HepG2 (cell line): ENCODE data around the gene RAB23. TPM values are rescaled to one million over a fixed set of nuclear protein-coding genes. Genes with fewer than 3 reads are reported as not detected.

Experiments used
- ATAC-seq: fragments of 200-7000 bp; cut with Tn5 transposase; 3 replicates; pipeline ENCODE4 v1.9.1; 2020; ENCODE audit warnings: mild to moderate bottlenecking, moderate library complexity
- Bru-seq: library from RNA; stranded (reverse); fragments of 400-500 nt; gene quantifications from one replicate; lab custom pipeline; 2021; lab: Mats Ljungman, UMichigan
- BruChase-seq, 2 experiments: library from RNA; stranded (reverse); fragments of 400-500 nt; gene quantifications; one replicate each; lab custom pipeline; 2021; lab: Mats Ljungman, UMichigan
- BruUV-seq: library from RNA; stranded (reverse); fragments of 400-500 nt; replicated peaks from 2 replicates; lab custom pipeline; 2021; lab: Mats Ljungman, UMichigan
- CTCF ChIA-PET: fragments of 300-600 bp; formaldehyde crosslinking; extraction: SDS; loops from one replicate; lab custom pipeline; 2021; ENCODE audit warnings: low total read pairs, inconsistent platforms, low intra/inter-chr PET ratio; lab: Yijun Ruan, JAX
- POLR2A ChIA-PET: fragments of 350-600 bp; sonication (Branson Sonifier 250); formaldehyde crosslinking; loops from one replicate; lab custom pipeline; 2020; ENCODE audit warnings: antibody characterized with exemption, inconsistent platforms; lab: Yijun Ruan, JAX
- DNase-seq: peaks from one replicate; pipeline ENCODE4 v3.0.0-alpha.2; 2015; ENCODE audit warnings: low spot score
- FAIRE-seq: peaks from 3 replicates; lab custom pipeline; 2011; peaks lifted over from hg19 to GRCh38; lab: Jason Lieb, UNC
- H2AFZ ChIP-seq: one replicate; pipeline ENCODE4 v1.6.1; 2011; ENCODE audit warnings: low read length, inconsistent platforms
- H3K27ac ChIP-seq: fragments of 300-600 bp; 3 replicates; pipeline ENCODE4 v1.8.0; 2011; ENCODE audit warnings: mixed run types, mild to moderate bottlenecking, mixed read lengths, low read length, inconsistent platforms; ENCODE audit not compliant: insufficient read depth; ENCODE audit errors: extremely low read length
- H3K27me3 ChIP-seq, 2 experiments: fragments of 200-600 bp in 1 of 2; 2 replicates in 1 of 2; 3 replicates in 1 of 2; pipeline versions ENCODE4 v1.6.0 to v1.8.0; 2011; ENCODE audit warnings: low read length in 2 of 2, mild to moderate bottlenecking in 2 of 2, moderate library complexity in 2 of 2, inconsistent platforms in 1 of 2; ENCODE audit not compliant: insufficient read depth in 2 of 2, control insufficient read depth in 1 of 2
- H3K36me3 ChIP-seq, 2 experiments: fragments of 200-600 bp in 1 of 2; replicated peaks in 1 of 2; 2 replicates in 1 of 2; 3 replicates in 1 of 2; pipeline versions ENCODE4 v1.5.1 to v1.8.0; 2011; ENCODE audit warnings: low read length in 2 of 2, inconsistent platforms in 1 of 2; ENCODE audit not compliant: insufficient read depth in 2 of 2, control insufficient read depth in 1 of 2
- H3K4me1 ChIP-seq: 2 replicates; pipeline ENCODE4 v1.5.1; 2012; ENCODE audit warnings: low read length, inconsistent platforms; ENCODE audit not compliant: insufficient read depth
- H3K4me2 ChIP-seq: 2 replicates; pipeline ENCODE4 v1.6.0; 2011; ENCODE audit warnings: low read depth, low read length, inconsistent platforms
- H3K4me3 ChIP-seq, 3 experiments: fragments of 200-600 bp in 1 of 3; sonication (generic), shearing (Covaris generic) in 1 of 3; replicated peaks in 1 of 3; 2 replicates each; pipeline ENCODE4 v1.5.1; 2011 to 2016; ENCODE audit warnings: low read length in 3 of 3, inconsistent platforms in 2 of 3, low read depth in 2 of 3, mild to moderate bottlenecking in 2 of 3, control low read depth in 1 of 3, mixed read lengths in 1 of 3; ENCODE audit not compliant: insufficient read depth in 1 of 3
- H3K79me2 ChIP-seq: one replicate; pipeline ENCODE4 v1.6.1; 2011; ENCODE audit warnings: low read length, inconsistent platforms; ENCODE audit not compliant: insufficient read depth
- H3K9ac ChIP-seq: 2 replicates; pipeline ENCODE4 v1.6.0; 2011; ENCODE audit warnings: mild to moderate bottlenecking, low read depth, low read length, inconsistent platforms; ENCODE audit not compliant: insufficient read depth
- H3K9me3 ChIP-seq: 2 replicates; pipeline ENCODE4 v1.5.1; 2012; ENCODE audit warnings: mild to moderate bottlenecking, low read length
- H4K20me1 ChIP-seq: 2 replicates; pipeline ENCODE4 v1.6.0; 2011; ENCODE audit warnings: inconsistent platforms, mild to moderate bottlenecking, low read length, moderate library complexity; ENCODE audit not compliant: insufficient read depth
- CBX2 ChIP-seq, 2 experiments: fragments of 200-600 bp in 1 of 2; sonication (generic); formaldehyde crosslinking in 1 of 2; IDR thresholded peaks; 2 replicates each; pipeline versions ENCODE4 v1.7.0 to v1.8.1; 2018 to 2022; ENCODE audit warnings: low read depth in 2 of 2, low read length in 1 of 2, mild to moderate bottlenecking in 1 of 2, missing genetic modification reagents in 1 of 2
- CEBPZ ChIP-seq: IDR thresholded peaks from 2 replicates; pipeline ENCODE4 v1.6.1; 2012; ENCODE audit warnings: low read length, improper control_type of control experiment
- MXD1 ChIP-seq: sonication (generic); formaldehyde crosslinking; IDR thresholded peaks from 2 replicates; pipeline ENCODE4 v1.4.0; 2020; ENCODE audit warnings: mild to moderate bottlenecking, missing genetic modification reagents
- RFXANK ChIP-seq: IDR thresholded peaks from 2 replicates; pipeline ENCODE4 v1.6.1; 2016
- ZNF230 ChIP-seq: sonication (generic); formaldehyde crosslinking; IDR thresholded peaks from 2 replicates; pipeline ENCODE4 v1.4.0; 2020; ENCODE audit warnings: mild to moderate bottlenecking, missing genetic modification reagents
- ZNF746 ChIP-seq: sonication (generic); formaldehyde crosslinking; IDR thresholded peaks from 2 replicates; pipeline ENCODE4 v1.8.0; 2022; ENCODE audit warnings: mild to moderate bottlenecking, missing genetic modification reagents
- ZNF781 ChIP-seq: sonication (generic); formaldehyde crosslinking; IDR thresholded peaks from 2 replicates; pipeline ENCODE4 v1.5.1; 2020; ENCODE audit warnings: borderline replicate concordance, mild to moderate bottlenecking, missing genetic modification reagents; ENCODE audit errors: not compliant biosample characterization
- WGBS: methylation state at CpG from one replicate; pipeline ENCODE4 v1.1.6; 2017; ENCODE audit warnings: low lambda C conversion rate; 5-methylcytosine and 5-hydroxymethylcytosine counted together
- in situ Hi-C: cut with HindIII; loops from 2 replicates; pipeline ENCODE4 v1.10.0; 2017; ENCODE audit warnings: low pct_unique_long_range_greater_than_20kb; ENCODE audit not compliant: extremely low pct_ligation_motif_present
- intact Hi-C: fragments of 100-400 bp; cut with micrococcal nuclease; formaldehyde crosslinking; loops from one replicate; pipeline ENCODE4 v1.10.0; 2022; ENCODE audit not compliant: unreplicated experiment
- long read RNA-seq, 2 experiments: library from RNA in 1 of 2; library from polyadenylated mRNA in 1 of 2; stranded (forward) in 1 of 2; unstranded in 1 of 2; transcript quantifications; one replicate each; pipeline ENCODE4 v2.0.0, GENCODE V29; 2019 to 2022
- polyA minus RNA-seq, 3 experiments: library from RNA; depleted of rRNA, polyadenylated mRNA; stranded (reverse); fragments of >200 nt; gene quantifications; 2 replicates each; pipeline ENCODE4 v1.2.3, GENCODE V29; 2011; ENCODE audit warnings: low replicate concordance in 1 of 3
- polyA plus RNA-seq, 8 experiments: library from polyadenylated mRNA; depleted of rRNA in 3 of 8; stranded (reverse) in 7 of 8; unstranded in 1 of 8; fragments of >200 nt; fragmentation: Illumina TruSeq in 4 of 8; extraction: Trizol in 4 of 8; gene quantifications; 2 replicates each; pipeline versions ENCODE4 v1.2.1 to v1.2.3, GENCODE V29; 2011 to 2016; ENCODE audit warnings: low read depth in 4 of 8, missing spikeins in 1 of 8, mixed read lengths in 1 of 8; ENCODE audit not compliant: insufficient read depth in 1 of 8
- total RNA-seq, 5 experiments: library from RNA; depleted of rRNA; stranded (reverse); fragments of >200 nt; fragmentation: Illumina TruSeq; extraction: Trizol; gene quantifications; 2 replicates each; pipeline ENCODE4 v1.2.3, GENCODE V29; 2016; ENCODE audit warnings: low read depth in 1 of 5
- TF ChIP-seq, protein P1 (sequence below): IDR thresholded peaks from 2 replicates; pipeline ENCODE4 v1.6.1; 2016; ENCODE audit warnings: low read depth, control low read depth
- TF ChIP-seq, protein P2 (sequence below): sonication (generic); formaldehyde crosslinking; IDR thresholded peaks from 2 replicates; pipeline ENCODE4 v1.8.1; 2023; ENCODE audit warnings: mild to moderate bottlenecking, moderate library complexity, missing genetic modification reagents

The RAB23 gene
- total RNA-seq (2016; rRNA removed; fragmentation: Illumina TruSeq; extraction: Trizol) (16.4 and 24.2 TPM in 2 replicates), polyA plus RNA-seq (2011; rRNA removed) (4.3 and 5.5 TPM in 2 replicates), polyA minus RNA-seq (2011; rRNA and poly(A)+ RNA removed; ENCODE audit: low replicate concordance) (2.0 and 3.9 TPM in 2 replicates), Bru-seq, nascent RNA (percentile 54 among the genes with signal in this experiment), BruChase-seq, experiment 1, labeled RNA remaining after a 6-hour chase (percentile 55 among the genes with signal in this experiment), BruChase-seq, experiment 2, labeled RNA remaining after a 2-hour chase (percentile 62 among the genes with signal in this experiment)
- 11.4 and 11.7 TPM in 2 replicates for total RNA-seq (2016; cell fraction: cytosol; rRNA removed; fragmentation: Illumina TruSeq; extraction: Trizol; ENCODE audit: low read depth)
- total RNA-seq (2016; cell fraction: insoluble cytoplasmic fraction; rRNA removed; fragmentation: Illumina TruSeq; extraction: Trizol), result 16.0 and 22.3 TPM in 2 replicates
- 13.3 and 13.6 TPM in 2 replicates for total RNA-seq (2016; cell fraction: membrane; rRNA removed; fragmentation: Illumina TruSeq; extraction: Trizol)
- 11.2 and 11.3 TPM in 2 replicates for total RNA-seq (2016; cell fraction: nucleus; rRNA removed; fragmentation: Illumina TruSeq; extraction: Trizol)
- polyA plus RNA-seq (2011; cell fraction: cytosol; rRNA removed), result 1.2 and 2.8 TPM in 2 replicates
- 1.2 and 1.7 TPM in 2 replicates for polyA plus RNA-seq (2011; cell fraction: nucleus; rRNA removed)
- polyA plus RNA-seq (2012), result 5.7 and 7.3 TPM in 2 replicates
- polyA plus RNA-seq (2016; cell fraction: cytosol; fragmentation: Illumina TruSeq; extraction: Trizol; ENCODE audit: low read depth), result 1.5 and 1.9 TPM in 2 replicates
- polyA plus RNA-seq (2016; cell fraction: insoluble cytoplasmic fraction; fragmentation: Illumina TruSeq; extraction: Trizol; ENCODE audit: low read depth), result 21.0 and 23.0 TPM in 2 replicates
- 6.9 and 8.1 TPM in 2 replicates for polyA plus RNA-seq (2016; cell fraction: membrane; fragmentation: Illumina TruSeq; extraction: Trizol; ENCODE audit: low read depth)
- 10.4 and 11.4 TPM in 2 replicates for polyA plus RNA-seq (2016; cell fraction: nucleus; fragmentation: Illumina TruSeq; extraction: Trizol; ENCODE audit: insufficient read depth, low read depth)
- polyA minus RNA-seq (2011; cell fraction: cytosol; rRNA and poly(A)+ RNA removed), result 3.8 and 3.9 TPM in 2 replicates
- 6.2 and 9.2 TPM in 2 replicates for polyA minus RNA-seq (2011; cell fraction: nucleus; rRNA and poly(A)+ RNA removed)
- long read RNA-seq, experiment 1, full-length matches to known transcripts, result 4 of 9 reads
- long read RNA-seq, experiment 1, partial matches to known transcripts, result 1 of 9 reads
- long read RNA-seq, experiment 1, other reads (novel, unspliced or antisense), result 4 of 9 reads
- long read RNA-seq, experiment 2, full-length matches to known transcripts, result 2 of 12 reads
- long read RNA-seq, experiment 2, partial matches to known transcripts, result 0 of 12 reads
- long read RNA-seq, experiment 2, other reads (novel, unspliced or antisense), result 10 of 12 reads

GRCh38 chr6:57221936-57222742 is at the start of gene RAB23:
Gene RAB23, minus strand, starts transcription at chr6:57222307. Its CDS starts 11,927 bp downstream, at chr6:57210380.
- peak; percentile 92 for ATAC-seq
- Histone ChIP-seq H3K4me1 (peaks cover 31% of the 10 kb centered on the region), H3K4me3 (peak within 1 kb of the TSS; percentile 88 to 95 (median 93)), H3K27me3 (no peaks in the 10 kb centered on the region; a peak in 1 of 5 replicates), H2AFZ (peak within 1 kb of the TSS; percentile 100), H3K27ac (peak within 1 kb of the TSS; percentile 77), H4K20me1 (no peaks in the 10 kb centered on the region), H3K79me2 (peaks cover 42% of the 10 kb centered on the region), H3K36me3 (no peaks in the 10 kb centered on the region), H3K9ac (peak within 1 kb of the TSS; percentile 78), H3K9me3 (no peaks in the 10 kb centered on the region), H3K4me2 (peak within 1 kb of the TSS; percentile 92)
- WGBS, result 1% methylated on average over 21 of the region's 69 CpGs
- peak; percentile 30 for FAIRE-seq
- peak; percentile 75 for DNase-seq
- intact Hi-C loops, result loop anchor here (2.0 to 5.0 kb wide), 3 partner anchors 50 to 125 kb away; partner anchors contain the start of genes BAG2 and PRIM2
- ChIA-PET CTCF (no interaction called here), POLR2A (interaction anchor here (1.4 to 1.9 kb wide), 2 partner anchors 50 to 69 kb away, joined by 3 to 13 read pairs; partner anchors contain the start of gene BAG2)
- in situ Hi-C loops, result no loop called here
- no TSS peak for BruUV-seq
- TF ChIP-seq ZNF746 (CRISPR knock-in tag) (no peak), MXD1 (0 out of 2 replicates have a peak, but pooled peaks have one; percentile 37), ZNF230 (CRISPR knock-in tag) (no peak), ZNF781 (CRISPR knock-in tag) (no peak), RFXANK (CRISPR knock-in tag) (no peak), CEBPZ (no peak), CBX2 (IDR thresholded peaks at IDR 0.05; ENCODE audit: low read depth, low read length) (no peak; the same call in 1 of the 2 replicates), CBX2 (CRISPR knock-in tag; IDR thresholded peaks at IDR 0.05; ENCODE audit: low read depth) (no peak)
- TF ChIP-seq, protein P1, sequence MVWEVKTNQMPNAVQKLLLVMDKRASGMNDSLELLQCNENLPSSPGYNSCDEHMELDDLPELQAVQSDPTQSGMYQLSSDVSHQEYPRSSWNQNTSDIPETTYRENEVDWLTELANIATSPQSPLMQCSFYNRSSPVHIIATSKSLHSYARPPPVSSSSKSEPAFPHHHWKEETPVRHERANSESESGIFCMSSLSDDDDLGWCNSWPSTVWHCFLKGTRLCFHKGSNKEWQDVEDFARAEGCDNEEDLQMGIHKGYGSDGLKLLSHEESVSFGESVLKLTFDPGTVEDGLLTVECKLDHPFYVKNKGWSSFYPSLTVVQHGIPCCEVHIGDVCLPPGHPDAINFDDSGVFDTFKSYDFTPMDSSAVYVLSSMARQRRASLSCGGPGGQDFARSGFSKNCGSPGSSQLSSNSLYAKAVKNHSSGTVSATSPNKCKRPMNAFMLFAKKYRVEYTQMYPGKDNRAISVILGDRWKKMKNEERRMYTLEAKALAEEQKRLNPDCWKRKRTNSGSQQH, result no peak; the same call in 1 of the 2 replicates
- TF ChIP-seq, protein P2, sequence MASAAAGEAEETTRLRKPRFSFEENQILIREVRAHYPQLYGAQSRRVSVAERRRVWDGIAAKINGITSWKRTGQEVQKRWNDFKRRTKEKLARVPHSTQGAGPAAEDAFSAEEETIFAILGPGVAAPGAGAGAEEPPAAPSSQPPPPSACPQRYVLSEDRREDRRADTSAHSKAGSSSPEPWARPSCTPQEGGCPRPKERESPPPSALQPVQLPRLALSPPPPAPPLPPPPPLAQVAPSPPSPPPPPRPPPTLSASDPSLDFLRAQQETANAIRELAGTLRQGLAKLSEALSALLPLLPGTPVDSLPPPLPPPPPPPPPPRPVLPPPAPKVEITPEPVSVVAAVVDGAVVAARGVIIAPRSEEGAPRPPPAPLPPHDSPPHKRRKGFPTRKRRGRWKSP (CRISPR knock-in tag), result peak; percentile 95
